ENCODE data around the gene RNASEH2A. TPM values are rescaled to one million over a fixed set of nuclear protein-coding genes. Genes with fewer than 3 reads are reported as not detected.
A peak's percentile ranks its signal among the peaks of the same experiment; 100 is the strongest.

RNASEH2A gene
- total and polyA plus RNA-seq, 2 of the 13 experiments (the other 11 are each of a cell fraction or from before 2014, with no cell fraction given), result 25.1 to 35.8 TPM

GRCh38 chr19:12789904-12790619, 16.3 kb upstream of the RNASEH2A start (continued):
- TF ChIP-seq PREB (CRISPR knock-in tag; IDR thresholded peaks at IDR 0.05) (no peak), CHD2 (IDR thresholded peaks at IDR 0.05; ENCODE audit: low read depth, low read length) (no peak), ZNF34 (CRISPR knock-in tag; IDR thresholded peaks at IDR 0.05; ENCODE audit: borderline replicate concordance) (no peak), ZNF350 (CRISPR knock-in tag; IDR thresholded peaks at IDR 0.05; ENCODE audit: borderline replicate concordance, low read depth) (peak; percentile 75), DZIP1 (CRISPR knock-in tag; IDR thresholded peaks at IDR 0.05) (0 out of 2 replicates have a peak, but pooled peaks have one; percentile 74), ZNF329 (CRISPR knock-in tag; IDR thresholded peaks at IDR 0.05; ENCODE audit: low read depth) (peak; percentile 45; the same call in 1 of the 2 replicates), ZSCAN9 (CRISPR knock-in tag; IDR thresholded peaks at IDR 0.05; ENCODE audit: borderline replicate concordance) (no peak; the same call in 1 of the 2 replicates), NR2F6 (IDR thresholded peaks at IDR 0.05) (no peak), NR2F6 (CRISPR knock-in tag; IDR thresholded peaks at IDR 0.05) (0 out of 2 replicates have a peak, but pooled peaks have one; percentile 9), SMARCE1 (IDR thresholded peaks at IDR 0.05; ENCODE audit: borderline replicate concordance) (no peak), ARHGAP35 (CRISPR knock-in tag; IDR thresholded peaks at IDR 0.05; ENCODE audit: borderline replicate concordance) (no peak), ZNF841 (CRISPR knock-in tag; IDR thresholded peaks at IDR 0.05; ENCODE audit: borderline replicate concordance) (no peak), SMAD1 (CRISPR knock-in tag; IDR thresholded peaks at IDR 0.05; ENCODE audit: borderline replicate concordance, low read depth) (no peak), ATF5 (CRISPR knock-in tag; IDR thresholded peaks at IDR 0.05; ENCODE audit: low read depth) (no peak), ZNF558 (CRISPR knock-in tag; IDR thresholded peaks at IDR 0.05; ENCODE audit: borderline replicate concordance) (no peak), KAT8 (CRISPR knock-in tag; IDR thresholded peaks at IDR 0.05) (peak; percentile 61), ETV5 (CRISPR knock-in tag; IDR thresholded peaks at IDR 0.05; ENCODE audit: borderline replicate concordance) (peak; percentile 67; the same call in 1 of the 2 replicates), PHF8 (CRISPR knock-in tag; IDR thresholded peaks at IDR 0.05) (peak; percentile 33; the same call in 1 of the 2 replicates), NR1H2 (CRISPR knock-in tag; IDR thresholded peaks at IDR 0.05; ENCODE audit: borderline replicate concordance, low read depth) (no peak), ZGPAT (CRISPR knock-in tag; IDR thresholded peaks at IDR 0.05) (peak; percentile 71; the same call in 1 of the 2 replicates), ZBTB20 (CRISPR knock-in tag; IDR thresholded peaks at IDR 0.05; ENCODE audit: borderline replicate concordance, low read depth) (no peak), ZNF644 (CRISPR knock-in tag; IDR thresholded peaks at IDR 0.05; ENCODE audit: low read depth) (no peak), MAFK (conservative IDR thresholded peaks at IDR 0.05 in 1 of 2, IDR thresholded peaks at IDR 0.05 in 1 of 2; ENCODE audit: low read length in 2 of 2) (no peak), KAT2B (IDR thresholded peaks at IDR 0.05; ENCODE audit: borderline replicate concordance, low read depth, low read length) (no peak), GZF1 (CRISPR knock-in tag; IDR thresholded peaks at IDR 0.05) (no peak)
